Activated naive CD4-positive, alpha-beta T cell treated with anti-CD3 and anti-CD28 coated beads for 36 hours (primary cell): ENCODE data around the gene KNG1. TPM values are rescaled to one million over a fixed set of nuclear protein-coding genes. Genes with fewer than 3 reads are reported as not detected.
"Not testable (repeated sequence)": the region's sequence is repeated elsewhere in the genome, so short reads cannot be mapped to it uniquely, and the experiment has no call there.

ENCODE experiments used
- CTCF ChIA-PET: fragments of 350-600 bp; sonication (Branson Sonifier 250); formaldehyde crosslinking; loops from one replicate; lab custom pipeline; 2021; ENCODE audit warnings: antibody characterized with exemption; lab: Charles Lee
- DNase-seq: peaks from one replicate; pipeline ENCODE4 v3.0.0-alpha.2; 2020
- H3K27ac Mint-ChIP-seq: one replicate; pipeline ENCODE4 v1.8.0; 2021; ENCODE audit warnings: mild to moderate bottlenecking, mixed read lengths
- H3K27me3 Mint-ChIP-seq: one replicate; pipeline ENCODE4 v1.8.0; 2021; ENCODE audit warnings: low read depth, mixed read lengths
- H3K36me3 Mint-ChIP-seq: one replicate; pipeline ENCODE4 v1.8.0; 2021; ENCODE audit warnings: low read depth, mixed read lengths
- H3K4me1 Mint-ChIP-seq: one replicate; pipeline ENCODE4 v1.8.0; 2021; ENCODE audit warnings: low read depth, mixed read lengths
- H3K4me3 Mint-ChIP-seq: one replicate; pipeline ENCODE4 v1.8.0; 2021; ENCODE audit warnings: mild to moderate bottlenecking, moderate library complexity, mixed read lengths
- H3K9me3 Mint-ChIP-seq: one replicate; pipeline ENCODE4 v1.8.0; 2021; ENCODE audit warnings: mixed read lengths
- intact Hi-C: fragments of 100-400 bp; cut with micrococcal nuclease; formaldehyde crosslinking; loops from one replicate; pipeline ENCODE4 v1.15.1; 2023
- total RNA-seq, 2 experiments: library from RNA; stranded (reverse); gene quantifications; one replicate each; pipeline ENCODE4 v1.2.3, GENCODE V29; 2021

Gene KNG1
- total RNA-seq, 2 experiments from 2014 or later: not detected

GRCh38 chr3:186691676-186692075, 25.5 kb upstream of the KNG1 start:
- no peak overlapping the region for H3K4me3 Mint-ChIP-seq
- H3K4me1 Mint-ChIP-seq: no peaks in the 10 kb centered on the region
- no peak overlapping the region for H3K27ac Mint-ChIP-seq
- no peak for DNase-seq
- intact Hi-C loops: no loop called here
- H3K36me3 Mint-ChIP-seq: no peaks in the 10 kb centered on the region
- peaks cover 2% of the 10 kb centered on the region for H3K9me3 Mint-ChIP-seq
- H3K27me3 Mint-ChIP-seq: peaks cover 13% of the 10 kb centered on the region
- CTCF ChIA-PET: no interaction called here

- Mint-ChIP-seq H3K36me3 (no peaks in the 10 kb centered on the region), H3K4me3 (no peak overlapping the region), H3K9me3 (no peaks in the 10 kb centered on the region), H3K27ac (no peak overlapping the region), H3K27me3 (peaks cover 11% of the 10 kb centered on the region), H3K4me1 (no peaks in the 10 kb centered on the region)
- DNase-seq: no peak
- CTCF ChIA-PET: no interaction called here
- intact Hi-C loops: no loop called here
Observed at GRCh38 chr3:186693843-186694242, 23.3 kb upstream of the KNG1 start.

DNA sequence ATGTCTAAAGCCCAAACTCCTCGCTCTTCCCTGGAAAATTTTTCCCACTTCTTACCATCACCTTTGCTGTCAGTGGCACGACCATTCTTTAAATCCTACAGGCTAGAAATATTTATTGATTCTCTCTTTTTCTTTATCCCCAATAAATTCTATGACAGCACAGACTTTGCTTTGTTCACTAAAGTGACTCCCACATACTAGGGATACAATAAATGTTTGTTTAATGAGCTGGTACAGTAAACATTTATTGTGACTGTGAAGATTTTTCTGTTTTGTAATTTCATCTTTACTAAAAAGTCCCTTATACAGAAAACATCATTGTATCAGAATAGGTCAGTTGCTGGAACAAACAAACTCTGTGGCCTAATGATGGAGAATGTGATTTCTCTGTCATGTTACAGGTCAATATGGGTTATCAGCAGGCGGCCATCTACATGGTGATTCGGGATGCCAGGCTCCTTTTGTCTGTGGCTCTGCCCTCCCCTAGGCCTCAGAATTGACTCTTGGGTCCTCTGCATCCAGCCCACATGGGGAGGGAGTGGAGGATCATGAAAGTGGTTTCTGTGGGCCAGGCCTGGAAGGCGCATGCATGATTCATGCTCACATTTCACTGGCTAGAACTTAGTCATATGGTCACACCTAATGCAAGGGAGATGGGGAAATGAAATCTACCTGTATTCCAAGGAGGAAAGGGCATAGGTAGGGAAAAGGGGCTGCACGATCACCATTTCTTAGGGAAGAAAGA, 22.7 kb upstream of the KNG1 start:
- H3K27me3 Mint-ChIP-seq: peaks cover 11% of the 10 kb centered on the region
- DNase-seq: no peak
- CTCF ChIA-PET: no interaction called here
- intact Hi-C loops: no loop called here
- H3K36me3 Mint-ChIP-seq: no peaks in the 10 kb centered on the region
- no peaks in the 10 kb centered on the region for H3K4me1 Mint-ChIP-seq
- H3K9me3 Mint-ChIP-seq: no peaks in the 10 kb centered on the region
- no peak overlapping the region for H3K4me3 Mint-ChIP-seq
- H3K27ac Mint-ChIP-seq: no peak overlapping the region

DNA sequence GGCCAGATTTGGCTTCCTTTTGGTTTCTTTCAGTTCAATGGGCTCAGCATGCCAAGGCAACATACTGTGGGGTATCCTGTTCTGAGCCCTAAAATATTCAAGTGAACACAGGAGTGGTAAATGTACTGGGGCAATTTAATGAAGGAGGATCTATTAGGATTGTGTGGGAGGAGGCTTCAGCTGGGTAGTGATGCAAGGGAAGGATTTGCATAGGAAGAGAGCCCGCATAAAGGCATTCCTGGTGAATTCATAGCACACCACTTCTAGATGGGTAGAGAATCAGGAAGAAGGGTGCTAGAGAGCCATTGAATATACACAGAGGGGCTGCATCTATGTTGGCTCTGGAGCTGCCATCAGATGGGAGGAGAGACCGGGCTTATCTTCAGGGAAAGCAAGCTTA, 20.6 kb upstream of the KNG1 start:
- intact Hi-C loops: no loop called here
- no peak overlapping the region for H3K27ac Mint-ChIP-seq
- H3K4me1 Mint-ChIP-seq: peaks cover 2% of the 10 kb centered on the region
- no peak overlapping the region for H3K4me3 Mint-ChIP-seq
- CTCF ChIA-PET: interaction anchor here (3.1 kb wide), 1 partner anchor 80 kb away, joined by 8 read pairs; no protein-coding TSS in a partner anchor
- peaks cover 15% of the 10 kb centered on the region for H3K27me3 Mint-ChIP-seq
- no peaks in the 10 kb centered on the region for H3K36me3 Mint-ChIP-seq
- H3K9me3 Mint-ChIP-seq: no peaks in the 10 kb centered on the region
- DNase-seq: no peak

- DNase-seq: no peak
- Mint-ChIP-seq H3K36me3 (no peaks in the 10 kb centered on the region), H3K4me1 (peaks cover 2% of the 10 kb centered on the region), H3K27me3 (peaks cover 8% of the 10 kb centered on the region), H3K4me3 (no peak overlapping the region), H3K9me3 (no peaks in the 10 kb centered on the region), H3K27ac (no peak overlapping the region)
- CTCF ChIA-PET: interaction anchor here (3.1 kb wide), 1 partner anchor 81 kb away, joined by 8 read pairs; no protein-coding TSS in a partner anchor
- intact Hi-C loops: no loop called here
Observed at GRCh38 chr3:186697510-186697909, 19.6 kb upstream of the KNG1 start.

GRCh38 chr3:186700267-186700666, 16.9 kb upstream of the KNG1 start:
- H3K4me3 Mint-ChIP-seq: no peak overlapping the region
- H3K4me1 Mint-ChIP-seq: peaks cover 2% of the 10 kb centered on the region
- H3K27me3 Mint-ChIP-seq: peaks cover 8% of the 10 kb centered on the region
- no peak overlapping the region for H3K27ac Mint-ChIP-seq
- no peaks in the 10 kb centered on the region for H3K36me3 Mint-ChIP-seq
- DNase-seq: no peak
- no peaks in the 10 kb centered on the region for H3K9me3 Mint-ChIP-seq
- intact Hi-C loops: no loop called here
- CTCF ChIA-PET: no interaction called here

GRCh38 chr3:186702451-186702850, 14.7 kb upstream of the KNG1 start:
- H3K4me3 Mint-ChIP-seq, H3K9me3 Mint-ChIP-seq, DNase-seq, H3K36me3 Mint-ChIP-seq, CTCF ChIA-PET, H3K27ac Mint-ChIP-seq, intact Hi-C loops: not testable (repeated sequence)
- H3K4me1 Mint-ChIP-seq: peaks cover 11% of the 10 kb centered on the region
- peaks cover 14% of the 10 kb centered on the region for H3K27me3 Mint-ChIP-seq

DNA sequence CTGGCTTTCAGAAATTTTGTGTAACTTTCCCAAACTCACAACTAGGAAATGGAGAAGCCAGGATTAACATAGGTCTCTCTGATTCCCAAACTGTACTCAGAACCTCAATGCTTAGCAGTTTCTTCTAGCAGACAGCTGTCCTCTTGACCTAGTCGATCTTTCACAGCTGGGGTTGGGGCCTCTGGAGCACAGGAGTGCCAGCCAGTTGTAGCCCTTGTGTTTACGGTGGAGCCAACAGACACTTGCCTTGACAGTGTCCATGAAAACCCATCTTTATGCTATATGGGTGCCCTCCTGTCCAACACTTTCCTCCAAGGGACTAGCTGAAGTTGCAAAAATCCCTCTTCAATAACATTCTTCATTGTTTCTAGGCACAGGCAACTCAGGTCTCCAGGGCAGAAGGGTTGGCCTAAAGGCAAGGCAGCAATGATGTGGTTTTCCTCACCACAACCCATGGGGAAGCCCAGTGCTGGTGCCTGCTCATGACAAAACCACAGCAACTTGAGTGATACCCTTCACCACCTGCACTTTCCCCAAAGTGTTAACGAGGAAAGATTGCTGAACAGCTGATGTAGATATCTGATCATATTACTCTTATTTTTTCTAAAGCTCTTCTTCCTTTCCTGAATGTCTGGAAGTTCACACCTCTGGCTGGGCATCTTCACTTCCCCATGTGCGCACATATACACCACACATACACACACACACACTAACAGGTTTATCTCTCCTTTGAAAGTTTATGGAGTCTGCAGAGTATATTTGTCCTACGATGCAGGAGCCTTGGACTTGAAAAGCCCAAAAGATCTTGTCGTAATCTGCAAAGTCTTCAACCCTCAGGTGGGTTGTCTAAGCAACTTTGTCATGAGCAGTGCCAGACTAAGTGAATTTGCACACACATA, 11.0 kb upstream of the KNG1 start:
- Mint-ChIP-seq H3K4me3 (no peak overlapping the region), H3K9me3 (no peaks in the 10 kb centered on the region), H3K27me3 (peaks cover 21% of the 10 kb centered on the region), H3K4me1 (peaks cover 9% of the 10 kb centered on the region), H3K27ac (no peak overlapping the region), H3K36me3 (no peaks in the 10 kb centered on the region)
- intact Hi-C loops: no loop called here
- CTCF ChIA-PET: interaction anchor here (0.9 kb wide), 1 partner anchor 19 kb away, joined by 3 read pairs; no protein-coding TSS in a partner anchor
- peak; percentile 79 for DNase-seq

GRCh38 chr3:186708983-186709679, 8.0 kb upstream of the KNG1 start:
- intact Hi-C loops: no loop called here

DNA sequence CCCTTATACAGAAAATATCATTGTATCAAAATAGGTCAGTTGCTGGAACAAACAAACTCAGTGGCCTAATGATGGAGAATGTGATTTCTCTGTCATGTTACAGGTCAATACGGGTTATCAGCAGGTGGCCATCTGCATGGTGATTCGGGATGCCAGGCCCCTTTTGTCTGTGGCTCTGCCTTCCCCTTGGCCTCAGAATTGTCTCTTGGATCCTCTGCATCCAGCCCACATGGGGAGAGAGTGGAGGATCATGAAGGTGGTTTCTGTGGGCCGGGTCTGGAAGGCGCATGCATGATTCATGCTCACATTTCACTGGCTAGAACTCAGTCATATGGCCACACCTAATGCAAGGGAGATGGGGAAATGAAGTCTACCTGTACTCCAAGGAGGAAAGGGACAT, 6.5 kb upstream of the KNG1 start:
- H3K36me3 Mint-ChIP-seq, intact Hi-C loops, DNase-seq, H3K9me3 Mint-ChIP-seq, H3K4me1 Mint-ChIP-seq, H3K4me3 Mint-ChIP-seq, CTCF ChIA-PET, H3K27ac Mint-ChIP-seq: not testable (repeated sequence)
- H3K27me3 Mint-ChIP-seq: peaks cover 17% of the 10 kb centered on the region

More at GRCh38 chr3:186708983-186709679, 8.0 kb upstream of the KNG1 start:
- DNase-seq: no peak
- Mint-ChIP-seq H3K4me1 (peaks cover 9% of the 10 kb centered on the region), H3K9me3 (no peaks in the 10 kb centered on the region), H3K27ac (no peak overlapping the region), H3K27me3 (peaks cover 17% of the 10 kb centered on the region), H3K4me3 (no peak overlapping the region), H3K36me3 (no peaks in the 10 kb centered on the region)
- CTCF ChIA-PET: no interaction called here

- Mint-ChIP-seq H3K27ac (no peak overlapping the region), H3K36me3 (no peaks in the 10 kb centered on the region), H3K9me3 (no peaks in the 10 kb centered on the region), H3K27me3 (peaks cover 4% of the 10 kb centered on the region), H3K4me1 (no peaks in the 10 kb centered on the region), H3K4me3 (no peak overlapping the region)
- no peak for DNase-seq
- intact Hi-C loops: no loop called here
- CTCF ChIA-PET: no interaction called here
Observed at GRCh38 chr3:186713499-186713898, 3.7 kb upstream of the KNG1 start.
